Smooth muscle cell (in vitro differentiated cells): Measurements from ENCODE around the gene ZNF532. TPM values are rescaled to one million over a fixed set of nuclear protein-coding genes. Genes with fewer than 3 reads are reported as not detected.

Experiments
- DNase-seq: peaks from one replicate; lab custom pipeline; 2025; ENCODE audit not compliant: unreplicated experiment; lab: John Stamatoyannopoulos, UW
- H2AFZ ChIP-seq: fragments of 200-600 bp; sonication (generic); 2 replicates; pipeline ENCODE4 v1.6.0; 2016; ENCODE audit warnings: antibody characterized with exemption, low read depth, mild to moderate bottlenecking
- H3F3A ChIP-seq: fragments of 200-600 bp; sonication (generic); 2 replicates; pipeline ENCODE4 v1.6.0; 2017; ENCODE audit warnings: antibody characterized with exemption, low read depth
- H3K27ac ChIP-seq: fragments of 200-600 bp; sonication (generic); 2 replicates; pipeline ENCODE4 v1.5.1; 2016; ENCODE audit warnings: low read depth, mild to moderate bottlenecking
- H3K27me3 ChIP-seq: fragments of 200-600 bp; sonication (generic); 2 replicates; pipeline ENCODE4 v1.6.1; 2016; ENCODE audit warnings: low read depth, mild to moderate bottlenecking
- H3K36me3 ChIP-seq: fragments of 200-600 bp; sonication (generic); 2 replicates; pipeline ENCODE4 v1.5.1; 2016; ENCODE audit warnings: low read depth
- H3K4me1 ChIP-seq: fragments of 200-600 bp; sonication (generic); 2 replicates; pipeline ENCODE4 v1.5.1; 2016; ENCODE audit warnings: low read depth
- H3K4me2 ChIP-seq: fragments of 200-600 bp; sonication (generic); 2 replicates; pipeline ENCODE4 v1.6.0; 2016; ENCODE audit warnings: mild to moderate bottlenecking
- H3K4me3 ChIP-seq: fragments of 200-600 bp; sonication (generic); 2 replicates; pipeline ENCODE4 v1.5.1; 2016; ENCODE audit warnings: mild to moderate bottlenecking
- H3K79me2 ChIP-seq: fragments of 200-600 bp; sonication (generic); 2 replicates; pipeline ENCODE4 v1.6.0; 2016; ENCODE audit warnings: low read depth, mild to moderate bottlenecking
- H3K9ac ChIP-seq: fragments of 200-600 bp; sonication (generic); 2 replicates; pipeline ENCODE4 v1.6.0; 2016; ENCODE audit warnings: low read depth
- H3K9me3 ChIP-seq: fragments of 200-600 bp; sonication (generic); replicated peaks from 2 replicates; pipeline ENCODE4 v1.5.1; 2016; ENCODE audit warnings: low read depth
- H4K20me1 ChIP-seq: fragments of 200-600 bp; sonication (generic); 2 replicates; pipeline ENCODE4 v1.6.0; 2016; ENCODE audit warnings: low read depth
- WGBS: methylation state at CpG from one replicate; pipeline ENCODE4 v1.1.7; 2016; ENCODE audit warnings: low lambda C conversion rate; 5-methylcytosine and 5-hydroxymethylcytosine counted together
- polyA plus RNA-seq: library from polyadenylated mRNA; unstranded; fragments of >200 nt; fragmentation: Nextera tagmentation; extraction: Ambion mirVana; gene quantifications from 2 replicates; pipeline ENCODE4 v1.2.1, GENCODE V29; 2016
- total RNA-seq: library from RNA; depleted of rRNA; stranded (reverse); fragments of >200 nt; gene quantifications from 2 replicates; pipeline ENCODE4 v1.2.3, GENCODE V29; 2014
- TF ChIP-seq, protein P1 (sequence below): fragments of 200-600 bp; sonication (generic); IDR thresholded peaks from 2 replicates; pipeline ENCODE4 v1.5.1; 2017; ENCODE audit warnings: borderline replicate concordance, mild to moderate bottlenecking, antibody characterized with exemption; ENCODE audit not compliant: insufficient read depth, poor library complexity, severe bottlenecking

The ZNF532 gene
- total and polyA plus RNA-seq, 2 experiments from 2014 or later: 31.6 to 126 TPM

DNA sequence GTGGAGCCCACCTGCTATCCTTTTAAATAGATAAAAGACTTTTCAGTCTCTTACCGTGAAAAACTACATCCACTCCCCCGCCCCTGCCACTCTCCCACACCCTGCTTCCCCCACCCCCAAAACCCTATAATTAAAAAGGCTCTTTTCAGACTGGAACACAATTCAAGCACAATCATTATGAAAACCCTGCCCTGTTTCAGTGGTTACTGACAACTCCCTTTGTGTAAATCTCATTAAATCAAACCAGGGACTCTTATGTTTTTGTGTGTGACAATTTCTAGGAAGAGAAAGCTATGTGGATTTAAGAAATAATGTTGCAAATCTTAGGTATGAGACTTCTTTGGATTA, 21.0 kb upstream of the ZNF532 start:
- H3K4me2 ChIP-seq: peak overlapping the region; percentile 38
- WGBS: 66% methylated on average over 2 of the region's 2 CpGs
- no peak overlapping the region for H2AFZ ChIP-seq
- H3K9ac ChIP-seq: no peak overlapping the region
- no peak overlapping the region for H3K4me3 ChIP-seq
- no peaks in the 10 kb centered on the region for H4K20me1 ChIP-seq
- no peaks in the 10 kb centered on the region for H3K9me3 ChIP-seq
- H3K36me3 ChIP-seq: no peaks in the 10 kb centered on the region
- H3K4me1 ChIP-seq: peaks cover 48% of the 10 kb centered on the region
- peak overlapping the region; percentile 1 for H3K27ac ChIP-seq
- H3K79me2 ChIP-seq: no peaks in the 10 kb centered on the region
- peaks cover 15% of the 10 kb centered on the region for H3F3A ChIP-seq
- no peak for DNase-seq
- TF ChIP-seq, protein P1, sequence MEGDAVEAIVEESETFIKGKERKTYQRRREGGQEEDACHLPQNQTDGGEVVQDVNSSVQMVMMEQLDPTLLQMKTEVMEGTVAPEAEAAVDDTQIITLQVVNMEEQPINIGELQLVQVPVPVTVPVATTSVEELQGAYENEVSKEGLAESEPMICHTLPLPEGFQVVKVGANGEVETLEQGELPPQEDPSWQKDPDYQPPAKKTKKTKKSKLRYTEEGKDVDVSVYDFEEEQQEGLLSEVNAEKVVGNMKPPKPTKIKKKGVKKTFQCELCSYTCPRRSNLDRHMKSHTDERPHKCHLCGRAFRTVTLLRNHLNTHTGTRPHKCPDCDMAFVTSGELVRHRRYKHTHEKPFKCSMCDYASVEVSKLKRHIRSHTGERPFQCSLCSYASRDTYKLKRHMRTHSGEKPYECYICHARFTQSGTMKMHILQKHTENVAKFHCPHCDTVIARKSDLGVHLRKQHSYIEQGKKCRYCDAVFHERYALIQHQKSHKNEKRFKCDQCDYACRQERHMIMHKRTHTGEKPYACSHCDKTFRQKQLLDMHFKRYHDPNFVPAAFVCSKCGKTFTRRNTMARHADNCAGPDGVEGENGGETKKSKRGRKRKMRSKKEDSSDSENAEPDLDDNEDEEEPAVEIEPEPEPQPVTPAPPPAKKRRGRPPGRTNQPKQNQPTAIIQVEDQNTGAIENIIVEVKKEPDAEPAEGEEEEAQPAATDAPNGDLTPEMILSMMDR: no peak
- no peaks in the 10 kb centered on the region for H3K27me3 ChIP-seq

DNA sequence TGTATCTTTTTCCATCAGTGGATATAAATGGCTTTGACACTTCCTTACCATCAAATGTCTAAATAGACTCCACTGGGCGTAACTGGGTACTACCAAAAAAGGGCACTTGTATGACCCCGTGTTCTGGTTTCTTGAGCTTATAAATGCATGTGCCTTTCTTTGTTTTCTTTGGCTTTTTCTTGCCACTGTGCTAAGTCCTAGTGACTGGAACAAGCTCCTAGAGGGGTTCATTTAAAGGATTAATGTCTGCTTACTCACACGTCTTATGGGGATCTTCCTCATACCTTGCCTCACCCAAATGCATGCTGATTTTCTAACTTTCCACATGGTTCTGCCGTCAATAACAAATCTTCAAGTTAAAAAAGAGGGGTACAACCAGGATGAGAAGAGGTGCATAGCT, 19.8 kb upstream of the ZNF532 start:
- Histone ChIP-seq H3K27ac (no peak overlapping the region), H3K9ac (no peak overlapping the region), H3K79me2 (no peaks in the 10 kb centered on the region), H3K36me3 (no peaks in the 10 kb centered on the region), H3K9me3 (no peaks in the 10 kb centered on the region), H4K20me1 (no peaks in the 10 kb centered on the region), H2AFZ (no peak overlapping the region), H3K4me3 (no peak overlapping the region), H3F3A (peaks cover 18% of the 10 kb centered on the region), H3K27me3 (no peaks in the 10 kb centered on the region), H3K4me1 (peaks cover 49% of the 10 kb centered on the region), H3K4me2 (peak overlapping the region; percentile 14)
- TF ChIP-seq, protein P1: no peak
- no peak for DNase-seq
- 47% methylated on average over 4 of the region's 4 CpGs for WGBS

DNA sequence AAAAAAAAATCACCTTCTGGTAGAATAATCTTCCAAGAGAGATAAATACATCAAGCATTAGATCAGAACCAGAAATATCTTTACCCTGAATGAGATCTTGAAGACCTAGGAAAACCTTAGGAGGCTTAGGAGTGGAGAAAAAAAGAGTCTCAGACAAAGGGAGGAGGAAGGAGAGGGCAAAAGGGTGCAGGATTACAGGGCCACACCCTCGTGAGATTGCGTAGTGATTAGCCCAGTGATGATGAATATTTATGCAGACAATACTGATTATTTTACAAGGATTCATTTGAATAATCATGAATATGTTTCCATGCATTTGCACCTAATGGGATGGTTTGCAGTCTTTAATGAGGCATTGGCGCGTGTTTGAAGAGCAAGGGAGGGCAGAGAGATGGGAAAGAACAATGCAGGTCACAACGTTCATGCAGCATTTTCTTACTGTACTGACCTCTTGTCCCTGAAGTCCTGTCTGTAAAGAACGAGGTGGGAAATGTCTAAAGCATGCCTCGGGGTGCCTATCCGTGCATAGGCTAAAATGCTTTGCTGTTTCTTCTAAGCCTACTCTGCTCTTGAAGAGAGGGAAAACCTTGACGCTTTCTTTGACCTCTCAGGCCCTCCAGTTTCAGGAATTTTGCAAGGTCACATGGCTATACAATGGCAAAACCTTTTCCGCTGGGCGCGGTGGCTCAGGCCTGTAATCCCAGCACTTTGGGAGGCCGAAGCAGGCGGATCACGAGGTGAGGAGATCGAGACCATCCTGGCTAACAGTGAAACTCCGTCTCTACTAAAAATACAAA, 18.6 kb upstream of the ZNF532 start:
- WGBS: 83% methylated on average over 17 of the region's 17 CpGs
- TF ChIP-seq, protein P1: no peak
- H3K4me1 ChIP-seq: peaks cover 58% of the 10 kb centered on the region

More for the DNA sequence above, 18.6 kb upstream of the ZNF532 start:
- no peak overlapping the region for H2AFZ ChIP-seq
- no peak overlapping the region for H3K4me3 ChIP-seq
- no peaks in the 10 kb centered on the region for H3K9me3 ChIP-seq
- no peaks in the 10 kb centered on the region for H3K36me3 ChIP-seq
- H3K9ac ChIP-seq: no peak overlapping the region
- DNase-seq: no peak
- H3K27me3 ChIP-seq: no peaks in the 10 kb centered on the region
- peaks cover 18% of the 10 kb centered on the region for H3F3A ChIP-seq
- H4K20me1 ChIP-seq: no peaks in the 10 kb centered on the region
- H3K4me2 ChIP-seq: no peak overlapping the region
- no peak overlapping the region for H3K27ac ChIP-seq
- no peaks in the 10 kb centered on the region for H3K79me2 ChIP-seq
